HG02840 (cell line): ENCODE measurements around the gene SRGAP3.
A peak's percentile ranks its signal among the peaks of the same experiment; 100 is the strongest.

ENCODE experiments used
- ATAC-seq: cut with Tn5 transposase; IDR thresholded peaks from one replicate; pipeline ENCODE4 v1.9.1; 2021; ENCODE audit warnings: mild to moderate bottlenecking, moderate library complexity, moderate number of reproducible peaks; ENCODE audit not compliant: unreplicated experiment, low FRiP score

Gene SRGAP3

DNA sequence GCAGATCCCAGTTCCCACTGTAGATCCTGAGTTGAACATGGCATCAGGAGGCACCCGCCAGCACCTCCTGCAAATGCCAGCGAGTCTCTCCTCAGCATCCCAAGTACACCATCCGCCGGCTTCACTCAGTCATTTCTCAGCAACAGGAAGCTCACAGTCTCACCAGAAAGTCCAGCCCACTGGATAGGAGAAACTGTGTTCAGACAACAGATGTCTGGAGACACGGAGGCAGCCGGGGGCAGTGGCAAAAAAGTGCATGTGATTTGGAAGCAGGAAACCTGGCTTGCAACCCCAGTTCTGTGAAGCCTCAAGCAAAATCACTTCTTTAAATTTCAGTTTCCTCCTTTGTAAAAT, 68.7 kb downstream of the SRGAP3 start:
- no peak for ATAC-seq

DNA sequence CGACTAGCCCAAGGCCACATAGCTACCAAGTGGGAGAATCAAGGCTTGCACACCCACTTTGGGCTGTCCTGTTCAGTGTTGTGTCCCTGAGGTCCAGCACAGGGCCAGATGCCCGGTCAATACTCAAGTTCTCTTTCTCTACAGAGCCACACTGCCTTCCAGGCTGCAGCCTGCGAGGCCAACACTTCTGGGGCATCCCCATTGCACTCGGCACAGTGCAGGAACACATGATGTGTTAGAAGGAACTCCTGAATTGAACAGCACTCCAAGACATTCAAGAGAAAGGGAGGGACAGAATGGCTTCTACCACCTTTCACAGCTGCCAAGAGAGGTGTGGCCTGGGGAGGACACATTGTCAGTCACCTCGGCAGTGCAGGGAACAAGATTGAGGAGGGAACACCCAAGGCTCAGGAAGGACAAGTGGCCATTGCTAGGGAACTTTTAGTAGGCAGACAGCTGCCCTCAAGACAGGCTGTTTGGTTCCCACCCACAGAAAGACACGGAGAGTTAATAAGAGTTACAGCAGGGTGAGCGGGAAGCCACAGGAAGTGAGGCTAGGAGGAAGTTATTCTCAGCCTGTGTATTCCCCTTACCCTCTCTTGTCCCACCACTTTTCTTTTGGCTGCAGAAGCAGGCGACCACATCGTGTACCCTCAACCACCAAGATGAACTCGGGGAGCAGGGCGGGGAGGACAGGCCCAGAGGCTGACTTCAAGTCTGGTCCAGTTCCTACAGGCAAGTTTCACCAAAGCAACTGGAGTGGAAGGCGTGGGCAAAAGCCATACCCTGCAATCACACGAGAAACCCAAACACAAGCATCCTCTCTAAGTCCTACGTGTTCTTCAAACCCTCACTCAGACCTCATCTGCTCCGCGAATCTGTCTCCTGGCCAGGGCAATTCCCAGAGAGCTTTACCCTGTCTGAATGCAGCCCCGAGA, 69.4 kb downstream of the SRGAP3 start:
- ATAC-seq: peak; percentile 58

DNA sequence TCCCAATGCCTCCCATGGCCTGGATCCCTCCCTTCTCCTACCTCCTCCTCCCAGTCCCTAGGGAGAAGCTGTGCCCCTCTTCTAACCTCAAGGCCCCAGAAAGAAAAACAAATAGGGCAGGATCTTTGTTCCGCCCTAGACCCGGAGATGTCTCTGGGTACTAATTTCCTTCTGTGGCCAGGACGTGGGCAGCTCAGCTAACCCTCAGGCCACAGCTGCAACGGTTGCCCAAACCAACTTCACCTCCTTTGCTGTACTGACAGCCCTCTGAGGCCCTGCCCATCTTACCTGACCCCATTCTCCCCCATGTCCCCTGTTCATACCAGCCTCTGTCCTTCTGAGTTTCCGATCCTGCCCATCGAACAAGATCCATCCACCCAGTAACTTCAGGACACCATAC, 70.7 kb downstream of the SRGAP3 start:
- no peak for ATAC-seq

DNA sequence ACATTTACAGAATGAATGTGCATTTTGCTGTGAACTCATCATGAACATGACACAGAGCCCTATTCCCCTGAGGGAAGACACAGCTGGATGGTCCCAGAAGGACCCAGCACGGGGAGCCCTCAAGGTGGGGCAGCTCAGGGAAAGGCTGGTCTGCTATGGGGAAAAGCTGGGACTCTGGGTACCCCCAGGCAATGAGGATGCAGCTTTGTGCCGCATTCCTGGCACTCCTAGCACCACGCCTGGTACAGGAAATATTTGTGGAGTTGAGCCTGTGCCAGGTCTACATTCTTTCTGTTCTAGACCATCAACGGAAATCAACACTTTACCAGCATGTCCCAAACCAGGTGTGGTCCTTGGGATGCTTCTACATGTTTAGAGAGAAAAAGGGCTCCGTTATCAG, 74.0 kb downstream of the SRGAP3 start:
- no peak for ATAC-seq

DNA sequence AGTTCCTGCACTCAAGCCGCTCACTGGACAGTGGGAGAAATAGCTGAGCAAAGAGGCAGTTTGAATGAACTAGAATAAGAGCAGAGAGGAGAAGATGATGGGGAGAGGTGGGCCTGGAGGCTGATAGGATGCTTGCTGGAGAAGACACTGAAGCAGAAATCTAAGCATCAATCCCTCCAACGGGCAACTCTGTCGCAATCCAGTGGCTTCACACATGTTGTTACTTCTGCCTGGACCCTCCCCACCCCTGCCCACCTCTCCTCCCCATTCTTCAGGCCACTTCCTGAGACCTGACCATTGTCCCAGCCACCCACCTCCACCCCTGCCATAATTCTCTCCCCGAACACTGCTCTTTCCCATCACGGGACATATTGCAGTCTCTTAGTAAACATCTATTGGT, 76.0 kb downstream of the SRGAP3 start:
- no peak for ATAC-seq

DNA sequence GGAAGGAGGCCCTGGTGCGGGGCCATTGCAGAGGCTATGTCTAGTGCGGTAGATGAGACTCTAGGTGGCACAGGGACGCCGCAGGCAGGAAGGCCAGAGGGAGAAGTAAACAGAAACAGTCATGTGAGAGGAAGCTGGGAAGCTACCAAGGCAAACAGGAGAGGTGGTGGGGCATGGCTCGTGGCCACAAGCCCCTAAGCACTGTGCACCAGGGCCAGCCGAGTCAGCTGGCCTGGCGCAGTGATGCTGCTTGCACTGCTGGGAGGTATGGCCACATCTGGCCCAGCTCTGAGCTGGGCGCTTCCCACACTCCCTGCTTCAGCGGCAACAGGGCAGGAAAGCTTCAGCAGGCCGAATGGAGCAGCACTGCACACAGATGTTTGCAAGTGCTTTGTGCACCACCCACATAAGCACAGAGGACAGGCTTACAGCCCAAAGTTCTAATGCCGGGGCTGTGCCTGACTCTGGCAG, 76.6 kb downstream of the SRGAP3 start:
- no peak for ATAC-seq

DNA sequence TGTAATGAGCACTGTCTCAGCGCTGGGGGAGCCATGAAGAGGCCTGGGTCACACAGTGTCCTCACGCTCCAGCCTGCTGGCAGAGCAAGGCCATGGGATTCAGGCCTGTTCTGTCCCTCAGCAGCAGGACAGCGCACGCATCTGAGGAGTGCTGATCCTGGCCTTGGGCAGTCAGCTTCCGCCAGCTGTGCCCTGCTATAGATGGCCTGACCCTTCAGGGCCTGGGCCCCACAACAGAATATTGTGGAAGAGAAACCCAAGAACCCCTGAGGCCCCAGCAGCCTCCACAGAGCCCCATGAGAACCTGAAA, 78.6 kb downstream of the SRGAP3 start:
- ATAC-seq: no peak

DNA sequence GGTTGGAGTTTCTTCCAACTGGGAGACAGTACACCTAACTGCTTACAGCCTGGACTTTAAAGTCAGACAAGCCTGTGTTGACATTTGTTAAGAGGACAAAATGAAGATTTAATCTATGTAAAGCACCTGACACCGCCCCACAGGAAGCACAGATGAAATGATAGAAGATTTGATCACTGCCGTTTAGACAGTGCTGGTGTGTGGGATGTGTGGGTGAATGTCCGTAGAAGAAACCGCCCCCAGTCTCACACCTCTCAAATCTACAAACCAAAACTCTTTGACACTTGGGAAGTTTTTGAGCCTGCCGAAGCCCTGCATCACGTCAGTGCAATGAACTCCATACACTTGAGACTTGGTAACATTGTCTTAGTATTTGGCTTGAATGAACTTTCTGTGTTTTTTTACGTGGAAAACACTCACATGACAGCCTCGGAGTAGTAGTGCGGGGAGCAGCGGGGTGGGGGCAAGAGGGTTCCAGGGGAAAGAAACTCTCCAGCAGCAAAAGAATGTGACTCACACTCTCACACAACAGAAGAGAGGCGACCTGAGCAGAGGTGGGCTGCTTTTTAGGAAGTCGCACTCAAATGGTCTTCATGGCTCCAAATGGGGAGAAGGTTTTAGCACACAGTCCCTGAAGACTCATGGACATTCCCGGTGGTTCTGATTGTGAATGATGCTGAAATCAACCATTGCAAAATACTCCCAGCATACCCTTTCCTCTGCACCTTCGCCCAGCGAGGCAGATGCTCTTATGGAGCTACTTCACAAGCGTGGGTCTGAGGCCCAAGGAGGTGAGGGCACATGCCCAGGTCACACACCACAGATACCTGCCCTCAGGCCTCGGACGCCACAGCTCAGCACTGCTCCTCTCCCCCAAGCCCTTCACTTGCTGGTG, 79.2 kb downstream of the SRGAP3 start:
- ATAC-seq: no peak

DNA sequence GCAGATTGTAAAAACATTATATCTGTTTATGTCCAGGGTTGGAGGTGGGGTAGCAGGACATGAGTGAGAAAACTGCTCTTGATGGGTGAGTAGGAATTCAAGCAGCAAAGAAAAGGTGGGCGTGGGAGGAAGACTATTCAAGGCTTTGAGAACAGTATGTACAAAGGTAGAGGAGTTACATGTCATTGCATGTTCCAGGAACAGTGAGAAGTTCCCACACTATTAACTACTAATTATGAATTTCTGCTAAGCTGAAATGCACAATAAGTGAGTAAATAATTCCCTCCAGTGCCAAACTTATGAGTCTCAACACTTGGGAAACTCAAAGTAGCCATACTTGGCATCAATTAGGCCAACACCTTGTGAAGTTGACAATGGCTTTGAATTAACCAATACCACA, 80.1 kb downstream of the SRGAP3 start:
- ATAC-seq: no peak

DNA sequence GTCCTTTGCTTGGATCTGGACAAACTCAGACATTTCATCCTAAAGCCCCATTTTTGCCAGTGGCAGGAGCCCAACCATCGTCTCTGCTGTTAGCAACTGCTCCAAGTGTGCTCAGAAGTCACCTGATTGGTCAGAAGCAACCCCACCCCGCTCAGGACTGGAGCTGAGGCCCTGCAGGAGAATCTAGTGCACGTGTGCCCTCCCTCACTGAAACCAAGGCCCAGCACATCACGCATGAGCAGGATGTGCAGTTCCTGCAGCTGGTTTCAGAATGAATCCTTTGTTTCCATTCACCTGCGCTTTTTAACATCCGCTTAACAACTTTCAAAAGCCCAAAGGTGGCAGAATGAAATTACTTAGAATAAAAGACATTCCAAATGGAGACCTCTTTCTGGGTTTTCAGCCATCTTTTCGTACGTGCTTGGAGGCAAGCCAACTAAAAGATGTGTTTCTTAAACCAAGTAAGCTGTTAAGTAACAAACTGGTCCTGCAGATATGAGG, 81.2 kb downstream of the SRGAP3 start:
- peak; percentile 95 for ATAC-seq

DNA sequence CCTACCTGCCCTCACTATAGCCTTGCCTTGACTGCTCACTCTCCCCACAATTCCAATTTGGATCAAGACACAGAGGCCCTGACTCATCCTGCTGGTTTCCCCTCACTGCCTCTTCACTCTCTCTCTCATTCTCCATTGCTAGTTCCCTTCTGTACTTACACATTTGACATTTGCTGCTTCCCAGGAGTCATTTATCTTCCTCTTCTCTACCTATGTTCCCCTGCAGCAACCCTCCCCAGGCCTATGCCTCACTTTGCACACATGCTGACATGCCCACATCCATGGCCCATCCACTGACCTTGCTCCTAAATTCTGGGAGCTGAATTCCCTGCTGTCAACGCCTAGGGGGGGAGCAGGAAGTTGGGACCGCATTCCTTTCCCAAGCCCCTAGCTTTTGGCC, 82.2 kb downstream of the SRGAP3 start:
- ATAC-seq: no peak

DNA sequence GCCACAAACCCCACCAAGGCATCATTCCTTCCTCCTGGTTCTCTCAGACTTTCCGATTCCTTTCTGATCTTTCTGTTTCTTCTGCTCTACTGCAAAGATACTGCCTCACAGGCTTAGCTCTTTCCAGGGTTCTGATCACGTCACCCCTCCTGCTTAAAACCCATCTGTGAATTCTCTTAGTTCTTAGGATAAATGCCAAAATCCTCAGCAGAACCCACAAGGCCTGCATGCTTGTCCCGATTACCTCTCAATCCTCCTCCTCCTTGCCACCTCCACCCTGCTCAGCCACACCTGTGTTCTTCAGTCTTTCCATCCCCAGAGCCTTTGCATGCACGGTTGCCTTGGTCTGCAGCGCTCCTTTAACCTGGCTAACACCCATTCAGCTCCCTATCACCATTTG, 84.0 kb downstream of the SRGAP3 start:
- no peak for ATAC-seq

DNA sequence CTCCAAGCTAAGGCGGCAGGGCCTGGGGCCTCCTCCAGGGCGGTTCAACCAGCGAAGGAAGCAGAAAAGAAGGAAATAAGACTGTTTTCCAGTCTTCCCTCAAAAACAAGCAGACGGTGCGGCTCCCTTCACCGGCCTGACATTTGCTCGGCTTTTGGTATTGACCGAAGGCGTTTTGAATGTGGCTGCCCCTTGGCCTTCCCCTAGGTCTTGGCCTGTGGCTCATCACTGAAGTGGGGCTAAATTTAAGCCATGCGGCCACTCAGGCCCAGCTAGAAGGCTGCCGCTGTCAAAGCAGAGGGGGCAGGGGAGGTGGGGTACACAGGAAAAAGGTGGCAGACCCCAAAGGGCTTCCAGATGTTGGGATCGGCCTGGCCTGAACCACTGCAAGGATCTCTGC, 86.2 kb downstream of the SRGAP3 start:
- ATAC-seq: no peak

DNA sequence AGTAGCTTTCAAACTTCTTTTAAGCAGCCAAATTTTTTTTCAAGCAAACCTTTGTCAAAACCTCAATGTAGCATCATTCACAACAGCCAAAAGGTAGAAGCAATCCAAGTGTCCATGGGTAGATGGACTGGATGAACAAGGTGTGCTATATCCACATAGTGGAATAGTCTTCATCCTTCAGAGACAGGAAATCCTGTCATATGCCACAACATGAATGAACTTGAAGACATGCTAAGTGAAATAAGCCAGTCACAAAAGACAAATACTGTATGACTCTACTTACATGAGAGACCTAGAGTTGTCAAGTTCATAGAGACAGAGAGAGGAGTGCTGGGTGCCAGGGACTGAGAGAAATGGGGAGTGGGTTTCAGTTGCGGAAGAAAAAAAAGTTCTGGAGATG, 87.6 kb downstream of the SRGAP3 start:
- ATAC-seq: no peak

DNA sequence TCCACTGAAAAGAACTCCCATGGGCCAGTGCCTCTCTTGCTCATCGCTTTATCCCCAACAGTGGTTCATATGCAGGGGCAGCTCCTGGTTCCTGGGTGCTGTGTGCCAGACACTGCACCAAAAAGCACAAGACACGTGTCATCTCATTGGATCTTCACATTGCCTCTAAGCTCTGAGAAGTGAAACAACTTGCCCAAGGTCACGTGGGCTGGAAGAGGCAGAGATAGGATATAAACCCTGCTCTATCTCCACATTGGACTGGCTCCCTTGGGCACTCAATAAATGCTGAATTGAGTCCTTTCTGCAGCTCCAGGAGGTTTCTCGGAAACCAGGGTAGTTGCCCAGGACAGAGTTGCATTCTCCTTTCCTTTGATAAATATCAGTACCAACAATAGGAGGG, 88.1 kb downstream of the SRGAP3 start:
- ATAC-seq: no peak

DNA sequence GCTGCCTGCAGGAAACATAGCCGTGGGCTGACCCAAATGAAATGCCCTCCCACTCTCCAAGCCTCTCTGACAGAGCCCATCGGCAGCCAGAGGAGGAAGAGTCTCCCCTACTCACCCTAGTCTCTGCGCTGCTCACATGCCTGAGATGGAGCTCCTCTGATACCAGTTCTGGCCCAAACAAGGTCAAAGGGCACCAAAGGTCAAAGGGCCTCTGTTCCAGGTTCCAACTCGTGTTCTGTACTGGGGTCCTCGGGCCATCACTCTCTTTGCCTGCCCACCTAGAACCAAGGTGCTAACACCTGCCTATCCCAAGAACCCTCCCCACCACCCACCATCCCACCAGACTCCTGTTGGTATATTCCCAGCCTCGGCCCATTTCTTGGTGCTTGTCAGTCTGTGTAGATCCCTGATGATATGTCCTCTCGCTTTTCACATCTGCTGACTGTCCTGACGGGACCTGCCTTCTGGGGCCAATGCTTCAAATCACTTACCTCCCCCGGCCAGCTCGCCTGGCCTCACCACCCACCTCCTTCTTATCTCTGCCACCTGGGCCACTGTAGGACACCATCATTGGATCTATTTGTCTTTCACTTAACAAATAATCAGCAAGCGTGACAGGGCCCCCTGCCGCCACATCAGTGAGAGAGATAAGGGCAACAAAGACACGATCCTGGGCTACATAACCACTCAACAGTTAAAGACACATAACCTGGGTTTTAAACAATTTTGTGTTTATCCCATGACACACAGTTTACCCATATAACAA, 90.4 kb downstream of the SRGAP3 start:
- ATAC-seq: no peak

DNA sequence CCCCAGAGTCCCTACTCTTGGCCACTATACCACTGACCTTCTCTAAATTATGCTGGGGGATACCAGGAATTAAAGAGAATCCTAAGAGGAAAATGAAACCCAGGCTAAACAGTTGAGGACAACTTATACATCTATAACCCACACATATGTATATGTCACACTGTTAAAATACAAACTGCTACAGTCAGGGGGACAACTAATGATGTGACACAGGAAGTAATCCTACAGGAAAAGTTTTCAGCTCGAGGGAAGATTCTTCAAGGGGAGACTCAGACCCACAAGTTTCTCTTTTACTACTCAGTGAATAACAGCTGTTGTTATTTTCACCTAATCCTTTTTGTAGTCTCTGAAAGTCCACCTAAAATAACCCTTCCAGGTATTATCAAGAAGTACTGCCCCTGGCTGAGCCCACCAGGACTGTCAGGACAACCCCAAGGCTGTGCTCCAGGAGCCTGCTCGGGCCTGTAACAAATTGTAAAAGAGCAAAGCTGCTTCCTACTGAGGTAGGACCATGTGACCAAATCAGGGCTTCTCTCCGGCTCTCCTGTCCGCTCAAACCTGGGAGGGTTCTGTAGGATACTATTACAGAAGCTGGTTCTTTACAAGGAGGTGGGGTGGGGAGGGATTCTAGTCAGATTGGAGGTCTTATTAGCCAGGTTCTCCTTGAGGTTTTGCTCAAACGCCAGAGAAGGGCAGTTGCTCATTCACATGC, 91.6 kb downstream of the SRGAP3 start:
- no peak for ATAC-seq

DNA sequence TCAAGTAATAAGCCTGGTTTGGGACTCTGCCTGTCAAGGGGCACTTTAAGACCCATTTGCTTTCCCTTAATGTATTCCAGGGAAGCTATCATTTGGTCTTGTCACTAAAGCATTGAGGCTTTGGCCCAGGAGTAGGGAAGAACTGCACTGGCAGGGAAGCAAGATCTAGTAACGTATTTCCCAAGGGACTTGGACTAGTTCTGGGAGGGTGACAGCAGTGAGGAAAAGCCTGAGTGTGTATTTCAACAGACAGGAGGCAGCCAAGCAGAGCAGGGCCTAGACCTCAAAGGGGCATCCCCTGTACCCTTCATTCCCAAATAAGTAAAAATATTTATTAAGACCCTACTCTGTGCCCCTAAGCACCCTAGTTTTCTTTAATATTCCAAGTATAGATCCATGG, 92.8 kb downstream of the SRGAP3 start:
- no peak for ATAC-seq

DNA sequence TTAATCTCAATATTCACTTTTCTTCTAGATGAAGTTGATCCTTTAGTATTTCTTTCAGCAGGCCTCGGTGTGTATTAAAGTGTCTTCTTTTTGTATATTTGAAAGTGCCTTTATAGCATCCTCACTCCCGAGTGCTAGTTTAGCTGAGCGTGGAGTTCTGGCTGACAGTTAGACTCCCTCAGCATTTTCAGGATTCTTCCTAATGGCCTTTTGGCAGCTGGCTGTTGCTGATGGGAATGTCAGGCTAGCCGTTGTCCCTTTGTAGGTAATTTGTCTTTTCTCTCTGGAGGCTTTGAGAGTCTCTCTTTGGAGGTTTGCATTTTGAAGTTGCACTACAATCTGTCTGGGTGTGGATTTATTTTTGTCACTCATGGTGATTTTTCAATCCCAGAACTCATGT, 94.4 kb downstream of the SRGAP3 start:
- no peak for ATAC-seq
